ENCODE data around the gene ZNF653. TPM values are rescaled to one million over a fixed set of nuclear protein-coding genes. Genes with fewer than 3 reads are reported as not detected.

ZNF653 gene
- 10.9 TPM for total RNA-seq

GRCh38 chr19:11505504-11506100 lies at the start of gene ZNF653:
Gene ZNF653, minus strand, starts transcription at chr19:11505839. Its CDS starts 53 bp downstream, at chr19:11505786.
- DNase-seq (ENCODE audit: low spot score): peak; percentile 97

- no peak for DNase-seq (ENCODE audit: low spot score)
Measured at GRCh38 chr19:11555246-11555645, 49.6 kb upstream of the ZNF653 start.

- DNase-seq (ENCODE audit: low spot score): no peak
Measured at GRCh38 chr19:11554160-11554559, 48.5 kb upstream of the ZNF653 start.

- DNase-seq (ENCODE audit: low spot score): no peak
Measured at GRCh38 chr19:11552666-11553372, 47.2 kb upstream of the ZNF653 start.

- no peak for DNase-seq (ENCODE audit: low spot score)
Measured at GRCh38 chr19:11551603-11552235, 46.1 kb upstream of the ZNF653 start.

- DNase-seq (ENCODE audit: low spot score): no peak
Measured at GRCh38 chr19:11550265-11550664, 44.6 kb upstream of the ZNF653 start.

GRCh38 chr19:11549386-11549953 lies 43.8 kb upstream of the ZNF653 start:
- no peak for DNase-seq (ENCODE audit: low spot score)

- DNase-seq (ENCODE audit: low spot score): no peak
Measured at GRCh38 chr19:11547929-11548700, 42.5 kb upstream of the ZNF653 start.

- no peak for DNase-seq (ENCODE audit: low spot score)
Measured at GRCh38 chr19:11541238-11541637, 35.6 kb upstream of the ZNF653 start.

GRCh38 chr19:11540645-11541044 lies 35.0 kb upstream of the ZNF653 start:
- DNase-seq (ENCODE audit: low spot score): no peak

- DNase-seq (ENCODE audit: low spot score): peak; percentile 61
Measured at GRCh38 chr19:11539495-11540365, 34.1 kb upstream of the ZNF653 start.

- DNase-seq (ENCODE audit: low spot score): peak; percentile 87
Measured at GRCh38 chr19:11538232-11539036, 32.8 kb upstream of the ZNF653 start, which contains the start of gene CNN1. Gene CNN1, plus strand, starts transcription at chr19:11538851. Its CDS starts 77 bp downstream, at chr19:11538928.

GRCh38 chr19:11535792-11536595 lies 30.4 kb upstream of the ZNF653 start:
- DNase-seq (ENCODE audit: low spot score): peak; percentile 88

- DNase-seq (ENCODE audit: low spot score): no peak
Measured at GRCh38 chr19:11534948-11535347, 29.3 kb upstream of the ZNF653 start.

GRCh38 chr19:11534538-11534937 lies 28.9 kb upstream of the ZNF653 start:
- no peak for DNase-seq (ENCODE audit: low spot score)

GRCh38 chr19:11530432-11530831 lies 24.8 kb upstream of the ZNF653 start:
- DNase-seq (ENCODE audit: low spot score): peak; percentile 81

GRCh38 chr19:11528551-11529341 lies 23.1 kb upstream of the ZNF653 start, which contains the start of gene ECSIT:
Gene ECSIT, minus strand, starts transcription at chr19:11529134. Its CDS starts 9,964 bp downstream, at chr19:11519170.
- peak; percentile 98 for DNase-seq (ENCODE audit: low spot score)

GRCh38 chr19:11519138-11519537 lies 13.5 kb upstream of the ZNF653 start:
- DNase-seq (ENCODE audit: low spot score): no peak
